Effector memory CD4-positive, alpha-beta T cell (primary cell): Measurements from ENCODE around the gene B4GALNT1.
"Not testable (repeated sequence)": the region's sequence is repeated elsewhere in the genome, so short reads cannot be mapped to it uniquely, and the experiment has no call there.

Experiments
- DNase-seq, 3 donors: peaks; one replicate each; pipeline ENCODE4 v3.0.0-alpha.2; 2020
- H3K27ac ChIP-seq: 2 replicates; pipeline ENCODE4 v1.7.0; 2013; ENCODE audit warnings: mild to moderate bottlenecking, low read length, moderate library complexity; ENCODE audit not compliant: insufficient read depth, poor library complexity, severe bottlenecking
- H3K27me3 ChIP-seq: replicated peaks from 2 replicates; pipeline ENCODE4 v1.7.0; 2013; ENCODE audit warnings: mild to moderate bottlenecking, low read length; ENCODE audit not compliant: insufficient read depth, control insufficient read depth, poor library complexity, severe bottlenecking
- H3K36me3 ChIP-seq: 2 replicates; pipeline ENCODE4 v1.7.0; 2013; ENCODE audit warnings: mild to moderate bottlenecking, low read length, moderate library complexity; ENCODE audit not compliant: control insufficient read depth, insufficient read depth
- H3K4me1 ChIP-seq: 2 replicates; pipeline ENCODE4 v1.7.0; 2013; ENCODE audit warnings: low read length, mild to moderate bottlenecking; ENCODE audit not compliant: control insufficient read depth, insufficient read depth, poor library complexity, severe bottlenecking
- H3K4me3 ChIP-seq: 2 replicates; pipeline ENCODE4 v1.7.0; 2013; ENCODE audit warnings: low read length, low read depth, mild to moderate bottlenecking; ENCODE audit not compliant: insufficient read depth, poor library complexity, severe bottlenecking
- H3K9me3 ChIP-seq: 2 replicates; pipeline ENCODE4 v1.7.0; 2013; ENCODE audit warnings: mild to moderate bottlenecking, low read length, moderate library complexity; ENCODE audit not compliant: control insufficient read depth
- total RNA-seq, 3 donors: gene quantifications; one replicate each; lab custom pipeline; 2026; lab: John Stamatoyannopoulos, UW

Gene B4GALNT1
- 0.17 to 0.26 (median 0.19) reads per million in 3 donors for total RNA-seq

- no peaks in the 10 kb centered on the region for H3K36me3 ChIP-seq
- H3K27ac ChIP-seq, result no peak within 1 kb of the TSS
- peaks cover 18% of the 10 kb centered on the region for H3K4me1 ChIP-seq
- H3K4me3 ChIP-seq, result peak within 1 kb of the TSS; percentile 61
- DNase-seq, result peak in 1 of 3 donors; percentile 38
- H3K9me3 ChIP-seq, result no peaks in the 10 kb centered on the region
- peaks cover 47% of the 10 kb centered on the region for H3K27me3 ChIP-seq
These were observed at the start of gene B4GALNT1 for GRCh38 chr12:57632958-57633840. Gene B4GALNT1, minus strand, starts transcription at chr12:57633201. Its CDS starts 1,069 bp downstream, at chr12:57632132.

DNA sequence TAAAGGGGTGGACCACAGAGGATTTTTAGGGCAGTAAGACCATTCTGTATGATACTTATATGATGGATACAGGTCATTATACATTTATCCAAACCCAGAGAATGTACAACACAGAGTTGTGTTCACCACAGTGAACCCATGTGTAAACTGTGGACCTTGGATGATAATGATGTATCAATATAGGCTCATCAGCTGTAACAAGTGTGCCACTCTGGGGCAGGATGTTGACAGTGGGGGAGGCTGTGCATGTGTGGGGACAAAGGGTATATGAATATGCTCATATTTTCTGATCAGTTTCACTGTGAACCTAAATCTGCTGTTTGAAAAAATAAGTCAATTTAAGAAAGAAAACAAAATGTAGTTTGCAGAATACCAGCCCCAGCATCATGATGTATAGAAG is 46.7 kb upstream of the B4GALNT1 start:
- Histone ChIP-seq H3K4me3 (no peak overlapping the region), H3K27ac (no peak overlapping the region), H3K4me1 (no peaks in the 10 kb centered on the region), H3K9me3 (no peaks in the 10 kb centered on the region), H3K36me3 (no peaks in the 10 kb centered on the region), H3K27me3 (no peaks in the 10 kb centered on the region)
- DNase-seq, result no peak

GRCh38 chr12:57677947-57678346 is 44.9 kb upstream of the B4GALNT1 start:
- H3K27me3 ChIP-seq, H3K27ac ChIP-seq, H3K4me1 ChIP-seq, H3K4me3 ChIP-seq, H3K9me3 ChIP-seq, DNase-seq, H3K36me3 ChIP-seq: not testable (repeated sequence)

GRCh38 chr12:57674691-57675090 is 41.7 kb upstream of the B4GALNT1 start:
- no peak overlapping the region for H3K4me3 ChIP-seq
- no peaks in the 10 kb centered on the region for H3K9me3 ChIP-seq
- no peaks in the 10 kb centered on the region for H3K27me3 ChIP-seq
- no peaks in the 10 kb centered on the region for H3K4me1 ChIP-seq
- no peaks in the 10 kb centered on the region for H3K36me3 ChIP-seq
- no peak overlapping the region for H3K27ac ChIP-seq
- no peak for DNase-seq

DNA sequence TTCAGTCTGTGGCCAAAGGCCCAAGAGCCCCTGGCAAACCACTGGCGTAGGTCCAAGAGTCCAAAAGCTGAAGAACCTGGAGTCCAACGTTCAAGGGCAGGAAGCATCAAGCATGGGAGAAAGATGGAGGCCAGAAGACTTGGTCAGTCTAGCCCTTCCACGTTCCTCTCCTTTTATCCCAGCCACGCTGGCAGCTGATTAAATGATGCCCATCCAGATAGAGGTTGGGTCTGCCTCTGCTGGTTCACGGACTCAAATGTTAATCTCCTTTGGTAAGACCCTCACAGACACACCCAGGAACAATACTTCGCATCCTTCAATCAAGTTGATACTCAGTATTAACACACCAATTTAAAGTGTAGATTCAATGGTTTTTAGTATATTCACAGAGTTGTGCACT is 39.8 kb upstream of the B4GALNT1 start:
- H3K27ac ChIP-seq, result no peak overlapping the region
- no peak for DNase-seq
- no peak overlapping the region for H3K4me3 ChIP-seq
- no peaks in the 10 kb centered on the region for H3K27me3 ChIP-seq
- H3K4me1 ChIP-seq, result no peaks in the 10 kb centered on the region
- H3K9me3 ChIP-seq, result no peaks in the 10 kb centered on the region
- no peaks in the 10 kb centered on the region for H3K36me3 ChIP-seq

GRCh38 chr12:57671811-57672210 is 38.8 kb upstream of the B4GALNT1 start:
- H3K36me3 ChIP-seq, H3K9me3 ChIP-seq, H3K27me3 ChIP-seq, H3K27ac ChIP-seq, H3K4me3 ChIP-seq, DNase-seq, H3K4me1 ChIP-seq: not testable (repeated sequence)

GRCh38 chr12:57669691-57670090 is 36.7 kb upstream of the B4GALNT1 start:
- H3K36me3 ChIP-seq, H3K4me1 ChIP-seq, H3K9me3 ChIP-seq, H3K4me3 ChIP-seq, H3K27me3 ChIP-seq, DNase-seq, H3K27ac ChIP-seq: not testable (repeated sequence)

DNA sequence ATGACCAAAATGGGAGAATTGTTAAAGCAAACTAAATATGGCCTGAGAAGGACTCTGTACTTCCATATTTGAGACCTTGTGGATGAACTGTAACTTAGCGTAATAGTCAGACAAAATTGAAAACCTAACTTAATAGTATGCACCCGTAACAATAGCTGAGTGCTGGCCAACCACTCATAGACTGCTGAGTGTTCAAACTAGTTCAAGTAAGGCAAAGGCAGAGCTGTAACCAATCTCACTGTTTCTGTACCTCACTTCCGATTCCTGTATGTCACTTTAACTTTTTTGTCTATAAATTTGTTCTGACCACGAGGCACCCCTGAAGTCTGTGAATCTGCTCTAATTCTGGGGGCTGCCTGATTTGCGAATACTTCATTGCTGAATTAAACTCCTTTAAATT is 33.9 kb upstream of the B4GALNT1 start:
- no peaks in the 10 kb centered on the region for H3K4me1 ChIP-seq

GRCh38 chr12:57665066-57665820 is 32.2 kb upstream of the B4GALNT1 start:
- not testable (repeated sequence) for H3K9me3 ChIP-seq, H3K4me3 ChIP-seq, H3K36me3 ChIP-seq, H3K27me3 ChIP-seq, DNase-seq, H3K4me1 ChIP-seq, H3K27ac ChIP-seq

More for the DNA sequence above, 33.9 kb upstream of the B4GALNT1 start:
- Histone ChIP-seq H3K9me3 (no peaks in the 10 kb centered on the region), H3K36me3 (no peaks in the 10 kb centered on the region), H3K27ac (no peak overlapping the region), H3K27me3 (no peaks in the 10 kb centered on the region), H3K4me3 (no peak overlapping the region)
- DNase-seq, result no peak

- H3K36me3 ChIP-seq, result no peaks in the 10 kb centered on the region
- no peak for DNase-seq
- no peaks in the 10 kb centered on the region for H3K27me3 ChIP-seq
- no peaks in the 10 kb centered on the region for H3K4me1 ChIP-seq
- no peak overlapping the region for H3K4me3 ChIP-seq
- no peak overlapping the region for H3K27ac ChIP-seq
- H3K9me3 ChIP-seq, result no peaks in the 10 kb centered on the region
These were observed 28.4 kb upstream of the B4GALNT1 start for GRCh38 chr12:57661376-57661775.
